T-helper 17 cell (primary cell): ENCODE measurements around the gene USP48. TPM values are rescaled to one million over a fixed set of nuclear protein-coding genes. Genes with fewer than 3 reads are reported as not detected.
"Not testable (repeated sequence)": the region's sequence is repeated elsewhere in the genome, so short reads cannot be mapped to it uniquely, and the experiment has no call there.

Source experiments
- ATAC-seq: fragments of 150-1000 bp; cut with Tn5 transposase; 2 replicates; pipeline ENCODE4 v1.10.0; 2021; ENCODE audit warnings: mild to moderate bottlenecking, moderate library complexity
- DNase-seq, 3 donors: peaks; one replicate each; pipeline versions ENCODE4 v3.0.0 to v3.0.0-alpha.2; 2020 to 2021
- H3K9me3 ChIP-seq: one replicate; pipeline ENCODE4 v1.7.0; 2013; ENCODE audit warnings: low read length, mild to moderate bottlenecking; ENCODE audit not compliant: control insufficient read depth, poor library complexity, severe bottlenecking
- H3K27ac Mint-ChIP-seq: one replicate; pipeline ENCODE4 v1.8.0; 2022; ENCODE audit warnings: mild to moderate bottlenecking, moderate library complexity, mixed read lengths
- H3K27me3 Mint-ChIP-seq: one replicate; pipeline ENCODE4 v1.8.0; 2022; ENCODE audit warnings: mixed read lengths
- H3K36me3 Mint-ChIP-seq: one replicate; pipeline ENCODE4 v1.8.0; 2022; ENCODE audit warnings: low read depth, mixed read lengths
- H3K4me1 Mint-ChIP-seq: one replicate; pipeline ENCODE4 v1.8.0; 2022; ENCODE audit warnings: mild to moderate bottlenecking, mixed read lengths
- H3K4me3 Mint-ChIP-seq: one replicate; pipeline ENCODE4 v1.8.0; 2022; ENCODE audit warnings: mild to moderate bottlenecking, moderate library complexity, mixed read lengths
- total RNA-seq, 4 donors: library from RNA in 2 of 4; stranded (reverse) in 2 of 4; gene quantifications; one replicate each; pipeline ENCODE4 v1.2.3 and lab custom pipeline; 2022 to 2026

USP48 gene, protein sequence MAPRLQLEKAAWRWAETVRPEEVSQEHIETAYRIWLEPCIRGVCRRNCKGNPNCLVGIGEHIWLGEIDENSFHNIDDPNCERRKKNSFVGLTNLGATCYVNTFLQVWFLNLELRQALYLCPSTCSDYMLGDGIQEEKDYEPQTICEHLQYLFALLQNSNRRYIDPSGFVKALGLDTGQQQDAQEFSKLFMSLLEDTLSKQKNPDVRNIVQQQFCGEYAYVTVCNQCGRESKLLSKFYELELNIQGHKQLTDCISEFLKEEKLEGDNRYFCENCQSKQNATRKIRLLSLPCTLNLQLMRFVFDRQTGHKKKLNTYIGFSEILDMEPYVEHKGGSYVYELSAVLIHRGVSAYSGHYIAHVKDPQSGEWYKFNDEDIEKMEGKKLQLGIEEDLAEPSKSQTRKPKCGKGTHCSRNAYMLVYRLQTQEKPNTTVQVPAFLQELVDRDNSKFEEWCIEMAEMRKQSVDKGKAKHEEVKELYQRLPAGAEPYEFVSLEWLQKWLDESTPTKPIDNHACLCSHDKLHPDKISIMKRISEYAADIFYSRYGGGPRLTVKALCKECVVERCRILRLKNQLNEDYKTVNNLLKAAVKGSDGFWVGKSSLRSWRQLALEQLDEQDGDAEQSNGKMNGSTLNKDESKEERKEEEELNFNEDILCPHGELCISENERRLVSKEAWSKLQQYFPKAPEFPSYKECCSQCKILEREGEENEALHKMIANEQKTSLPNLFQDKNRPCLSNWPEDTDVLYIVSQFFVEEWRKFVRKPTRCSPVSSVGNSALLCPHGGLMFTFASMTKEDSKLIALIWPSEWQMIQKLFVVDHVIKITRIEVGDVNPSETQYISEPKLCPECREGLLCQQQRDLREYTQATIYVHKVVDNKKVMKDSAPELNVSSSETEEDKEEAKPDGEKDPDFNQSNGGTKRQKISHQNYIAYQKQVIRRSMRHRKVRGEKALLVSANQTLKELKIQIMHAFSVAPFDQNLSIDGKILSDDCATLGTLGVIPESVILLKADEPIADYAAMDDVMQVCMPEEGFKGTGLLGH
- total RNA-seq (10 to 100 TPM; 84.3 to 93.3 TPM), total RNA-seq (lab: John Stamatoyannopoulos, UW) (98.4 to 113 reads per million in 2 donors)

GRCh38 chr1:21782868-21783678, at the start of gene USP48:
Gene USP48, minus strand, starts transcription at chr1:21783149. Its CDS starts 192 bp downstream, at chr1:21782957.
- Mint-ChIP-seq H3K36me3 (peaks cover 9% of the 10 kb centered on the region), H3K4me1 (peaks cover 31% of the 10 kb centered on the region), H3K4me3 (peak within 1 kb of the TSS; percentile 96), H3K27ac (peak within 1 kb of the TSS; percentile 99), H3K27me3 (peaks cover 6% of the 10 kb centered on the region)
- H3K9me3 ChIP-seq: no peaks in the 10 kb centered on the region
- ATAC-seq: peak; percentile 88
- peak; percentile 95 to 97 (median 96) for DNase-seq

GRCh38 chr1:21831454-21831970, 48.6 kb upstream of the USP48 start:
- Mint-ChIP-seq H3K36me3 (no peaks in the 10 kb centered on the region), H3K4me1 (peaks cover 2% of the 10 kb centered on the region), H3K27me3 (no peaks in the 10 kb centered on the region), H3K4me3 (no peak overlapping the region), H3K27ac (no peak overlapping the region)
- no peak for ATAC-seq
- no peaks in the 10 kb centered on the region for H3K9me3 ChIP-seq
- no peak for DNase-seq

DNA sequence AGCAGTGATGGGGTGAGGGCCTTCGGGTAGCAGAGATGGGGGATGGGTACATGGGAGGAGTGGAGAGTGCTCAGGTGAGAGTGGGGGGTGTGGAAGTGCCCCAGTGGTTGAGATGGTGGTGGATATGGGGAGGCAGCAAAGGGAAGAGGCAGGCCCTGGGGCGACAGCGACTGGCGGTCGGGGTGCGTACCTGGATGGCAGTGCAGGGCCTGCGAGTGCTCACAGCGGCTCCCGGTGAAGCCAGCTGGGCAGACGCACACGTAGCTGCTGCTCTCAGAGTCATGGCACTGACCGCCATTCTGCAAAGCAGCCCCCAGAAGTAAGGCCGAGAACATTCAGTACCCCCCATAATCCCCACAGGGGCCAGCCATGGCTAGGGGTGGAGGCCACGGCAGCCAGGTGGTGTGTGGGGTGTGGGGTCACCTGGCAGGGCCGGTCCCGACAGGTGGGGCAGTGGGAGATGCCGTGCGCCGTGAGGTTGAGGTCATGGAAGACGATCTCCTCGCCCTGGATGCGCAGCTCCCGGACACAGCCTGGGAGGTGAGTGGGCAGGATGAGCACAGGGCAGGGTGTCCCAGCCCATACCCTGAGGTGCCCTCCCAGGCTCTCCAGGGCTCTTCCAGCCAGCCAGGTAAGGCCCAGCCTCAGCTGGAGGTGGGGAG, 48.0 kb upstream of the USP48 start:
- ATAC-seq (no peak), DNase-seq (no peak)
- Mint-ChIP-seq H3K4me3 (no peak overlapping the region), H3K4me1 (peaks cover 2% of the 10 kb centered on the region), H3K36me3 (no peaks in the 10 kb centered on the region), H3K27me3 (no peaks in the 10 kb centered on the region), H3K27ac (peak overlapping the region; percentile 29)
- no peaks in the 10 kb centered on the region for H3K9me3 ChIP-seq

GRCh38 chr1:21829294-21829693, 46.3 kb upstream of the USP48 start:
- no peaks in the 10 kb centered on the region for H3K36me3 Mint-ChIP-seq

DNA sequence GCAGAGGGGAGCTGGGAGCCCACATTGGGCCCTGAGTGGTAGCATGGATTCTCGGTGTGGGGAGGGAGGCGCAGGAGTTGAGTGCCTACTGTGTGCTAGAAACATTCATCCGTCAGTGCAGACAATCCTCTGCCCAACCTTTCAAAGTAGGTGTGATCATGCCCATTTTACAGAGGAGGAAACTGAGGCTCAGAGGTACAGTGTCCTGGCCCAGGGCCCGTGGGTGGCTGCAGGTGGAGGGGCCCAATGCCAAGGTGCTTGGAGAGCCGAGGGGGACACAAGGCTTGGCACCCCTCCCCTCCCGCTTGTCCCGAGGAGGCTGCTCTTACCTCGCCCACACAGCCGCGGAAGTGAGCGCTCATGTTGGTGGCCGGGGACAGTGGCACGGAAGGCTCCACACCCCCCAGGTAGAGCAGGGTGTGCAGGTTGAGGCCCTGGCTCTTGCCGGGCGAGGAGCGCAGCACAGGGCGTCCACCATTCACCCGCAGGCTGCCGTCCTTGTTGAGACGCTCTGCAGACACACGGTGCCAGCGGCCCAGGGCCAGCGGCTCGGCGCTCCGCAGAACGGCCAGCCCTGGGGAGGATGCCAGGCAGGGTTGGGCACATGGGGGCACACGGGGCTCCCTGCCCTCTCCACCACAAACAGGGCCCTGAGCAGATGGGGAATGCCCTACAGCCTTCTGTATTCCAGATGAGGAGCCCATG, 45.7 kb upstream of the USP48 start:
- Mint-ChIP-seq H3K27me3 (peaks cover 4% of the 10 kb centered on the region), H3K27ac (no peak overlapping the region), H3K36me3 (no peaks in the 10 kb centered on the region), H3K4me1 (peaks cover 2% of the 10 kb centered on the region), H3K4me3 (no peak overlapping the region)
- ATAC-seq (no peak), DNase-seq (no peak)
- no peaks in the 10 kb centered on the region for H3K9me3 ChIP-seq

More at GRCh38 chr1:21829294-21829693, 46.3 kb upstream of the USP48 start:
- ATAC-seq (no peak), DNase-seq (no peak)
- Mint-ChIP-seq H3K4me1 (peaks cover 2% of the 10 kb centered on the region), H3K27me3 (no peaks in the 10 kb centered on the region), H3K27ac (no peak overlapping the region), H3K4me3 (no peak overlapping the region)
- H3K9me3 ChIP-seq: no peaks in the 10 kb centered on the region

DNA sequence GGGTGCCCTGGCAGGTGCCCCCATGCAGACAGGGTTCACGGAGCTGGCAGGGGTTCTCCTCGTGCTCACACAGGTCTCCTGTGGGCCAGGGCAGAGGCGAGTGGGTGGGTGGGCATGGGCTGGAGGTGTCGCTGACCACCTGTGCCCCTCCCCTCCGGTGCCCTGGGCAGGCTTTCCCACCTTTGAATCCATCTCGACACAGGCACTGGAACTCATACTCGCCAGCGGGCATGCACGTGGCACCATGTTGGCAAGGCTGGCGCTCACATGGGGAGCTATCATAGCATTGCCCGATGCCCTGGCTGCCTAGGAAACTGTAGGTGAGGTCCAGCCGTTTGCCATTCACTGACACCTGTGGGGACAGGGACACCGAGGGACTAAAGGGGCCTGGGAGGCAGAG, 45.1 kb upstream of the USP48 start:
- H3K4me1 Mint-ChIP-seq: peaks cover 2% of the 10 kb centered on the region
- no peak overlapping the region for H3K4me3 Mint-ChIP-seq
- no peak for ATAC-seq
- no peaks in the 10 kb centered on the region for H3K9me3 ChIP-seq
- peaks cover 5% of the 10 kb centered on the region for H3K27me3 Mint-ChIP-seq
- H3K27ac Mint-ChIP-seq: no peak overlapping the region
- no peak for DNase-seq
- H3K36me3 Mint-ChIP-seq: no peaks in the 10 kb centered on the region

DNA sequence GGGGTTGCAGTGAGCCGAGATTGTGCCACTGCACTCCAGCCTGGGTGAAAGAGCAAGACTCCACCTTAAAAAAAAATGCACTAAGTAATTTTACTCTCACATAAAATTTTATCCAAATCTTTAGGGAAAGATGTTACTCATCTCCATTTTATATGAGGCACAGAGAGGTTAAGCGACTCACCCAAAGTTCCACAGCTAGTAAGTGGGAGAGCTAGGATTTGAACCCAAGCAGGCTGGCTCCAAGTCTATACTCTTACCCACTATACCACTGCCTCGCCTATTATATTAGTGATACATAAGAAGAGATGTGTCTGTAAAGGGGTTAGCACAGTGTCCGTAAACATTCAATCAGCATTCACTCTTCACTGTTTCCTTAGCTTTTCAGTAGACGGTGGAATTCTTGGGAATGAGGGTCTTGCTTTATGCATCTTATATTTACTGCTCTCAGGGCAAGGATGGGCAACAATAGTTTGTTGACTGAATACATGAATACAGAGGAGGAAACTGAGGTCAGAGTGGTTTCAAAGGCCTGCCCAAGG, 44.3 kb upstream of the USP48 start:
- no peaks in the 10 kb centered on the region for H3K9me3 ChIP-seq
- ATAC-seq: no peak
- no peaks in the 10 kb centered on the region for H3K36me3 Mint-ChIP-seq
- peaks cover 5% of the 10 kb centered on the region for H3K27me3 Mint-ChIP-seq
- DNase-seq: no peak
- no peak overlapping the region for H3K4me3 Mint-ChIP-seq
- no peak overlapping the region for H3K27ac Mint-ChIP-seq
- H3K4me1 Mint-ChIP-seq: peaks cover 2% of the 10 kb centered on the region

- DNase-seq, H3K36me3 Mint-ChIP-seq, H3K4me3 Mint-ChIP-seq, H3K27me3 Mint-ChIP-seq, H3K9me3 ChIP-seq, H3K27ac Mint-ChIP-seq, ATAC-seq, H3K4me1 Mint-ChIP-seq: not testable (repeated sequence)
Observed at GRCh38 chr1:21826694-21827093, 43.7 kb upstream of the USP48 start.

DNA sequence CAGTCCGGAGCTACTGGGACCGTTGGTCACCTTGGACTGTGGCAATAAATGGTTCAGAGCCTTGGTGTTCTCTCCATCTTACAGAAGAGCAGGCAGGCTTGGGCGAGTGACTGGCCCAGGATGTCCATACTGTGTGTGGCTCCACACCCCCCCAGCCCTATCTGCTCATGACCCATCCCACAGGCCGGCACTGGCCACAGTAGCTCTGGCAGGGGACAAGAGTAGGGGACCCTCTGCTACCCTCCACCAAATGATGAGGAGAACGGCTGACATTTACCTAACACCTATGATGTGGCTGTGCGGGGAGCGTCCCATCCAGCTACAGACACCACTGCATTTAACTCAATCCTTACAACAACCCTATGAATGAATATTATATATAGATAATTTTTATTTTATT, 42.4 kb upstream of the USP48 start:
- Mint-ChIP-seq H3K4me1 (peaks cover 2% of the 10 kb centered on the region), H3K27ac (no peak overlapping the region), H3K27me3 (peaks cover 10% of the 10 kb centered on the region), H3K4me3 (no peak overlapping the region), H3K36me3 (no peaks in the 10 kb centered on the region)
- ATAC-seq (no peak), DNase-seq (no peak)
- no peaks in the 10 kb centered on the region for H3K9me3 ChIP-seq

DNA sequence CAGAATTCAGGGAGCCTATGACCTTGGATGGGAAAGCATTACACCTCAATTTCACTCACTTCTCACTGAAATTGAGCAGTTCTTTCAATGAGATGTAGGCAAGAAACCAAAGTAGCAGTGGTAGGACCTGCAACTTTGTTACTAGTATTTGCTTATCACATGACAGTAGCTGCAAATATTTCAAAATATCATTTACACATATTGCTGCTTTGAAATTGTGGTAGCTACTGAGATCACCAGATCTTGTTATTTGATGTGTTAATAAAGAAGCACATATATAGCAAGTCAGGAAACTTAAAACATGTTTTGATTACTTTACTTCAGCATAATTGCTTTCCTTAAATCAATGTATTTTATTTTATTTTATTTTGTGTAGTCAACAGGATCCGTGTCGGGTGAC, 42.0 kb upstream of the USP48 start:
- Mint-ChIP-seq H3K4me1 (peaks cover 2% of the 10 kb centered on the region), H3K4me3 (no peak overlapping the region), H3K27ac (no peak overlapping the region), H3K36me3 (no peaks in the 10 kb centered on the region), H3K27me3 (peaks cover 10% of the 10 kb centered on the region)
- ATAC-seq (no peak), DNase-seq (no peak)
- H3K9me3 ChIP-seq: no peaks in the 10 kb centered on the region

- no peaks in the 10 kb centered on the region for H3K9me3 ChIP-seq
- Mint-ChIP-seq H3K27me3 (peaks cover 10% of the 10 kb centered on the region), H3K27ac (no peak overlapping the region), H3K36me3 (no peaks in the 10 kb centered on the region), H3K4me3 (no peak overlapping the region), H3K4me1 (peaks cover 2% of the 10 kb centered on the region)
- ATAC-seq: no peak
- no peak for DNase-seq
Observed at GRCh38 chr1:21823980-21824702, 41.2 kb upstream of the USP48 start.
